K562 (cell line): Measurements from ENCODE around the gene SPAG4. TPM values are rescaled to one million over a fixed set of nuclear protein-coding genes. Genes with fewer than 3 reads are reported as not detected.

Source experiments
- BRCA1 ChIP-seq, 2 experiments: fragments of 450-650 bp in 1 of 2; sonication (generic) in 1 of 2; formaldehyde crosslinking in 1 of 2; IDR thresholded peaks; 2 replicates each; pipeline versions ENCODE4 v1.5.0 to v1.6.1; 2017 to 2020; ENCODE audit warnings: mild to moderate bottlenecking in 1 of 2, missing genetic modification reagents in 1 of 2
- CHD2 ChIP-seq: IDR thresholded peaks from 2 replicates; pipeline ENCODE4 v1.6.1; 2011; ENCODE audit warnings: low read depth, low read length
- CREM ChIP-seq: IDR thresholded peaks from 2 replicates; pipeline ENCODE4 v1.6.1; 2014; ENCODE audit warnings: antibody characterized with exemption, low read depth
- CSDE1 ChIP-seq, 2 experiments: fragments of 450-650 bp; IDR thresholded peaks; 2 replicates each; pipeline ENCODE4 v1.6.1; 2016; ENCODE audit warnings: mild to moderate bottlenecking in 1 of 2
- ESRRB ChIP-seq: fragments of 250-450 bp; sonication (Bioruptor Pico); IDR thresholded peaks from 2 replicates; pipeline ENCODE4 v1.5.0; 2020; ENCODE audit warnings: mild to moderate bottlenecking, moderate library complexity, borderline replicate concordance
- ETV5 ChIP-seq: sonication (generic); formaldehyde crosslinking; IDR thresholded peaks from 2 replicates; pipeline ENCODE4 v1.4.0; 2020; ENCODE audit warnings: low read depth, mild to moderate bottlenecking, missing genetic modification reagents
- HNRNPH1 ChIP-seq: fragments of 200-400 bp; formaldehyde crosslinking; optimal IDR thresholded peaks from 2 replicates; pipeline ENCODE3; 2017; ENCODE audit warnings: low read depth, mild to moderate bottlenecking, low read length, moderate library complexity
- KAT2B ChIP-seq: IDR thresholded peaks from one replicate; pipeline ENCODE4 v1.6.1; 2012; ENCODE audit warnings: low read depth, mild to moderate bottlenecking, control low read depth, inconsistent platforms, low read length, moderate library complexity
- NFIC ChIP-seq: fragments of 450-650 bp; IDR thresholded peaks from 2 replicates; pipeline ENCODE4 v1.6.1; 2017; ENCODE audit warnings: mild to moderate bottlenecking, inconsistent platforms
- NFRKB ChIP-seq: fragments of 450-650 bp; IDR thresholded peaks from 2 replicates; pipeline ENCODE4 v1.6.1; 2016; ENCODE audit warnings: low read depth
- SMAD2 ChIP-seq: fragments of 150-350 bp; IDR thresholded peaks from 2 replicates; pipeline ENCODE4 v1.6.1; 2014; ENCODE audit warnings: low read depth, mild to moderate bottlenecking, low read length
- SNIP1 ChIP-seq: fragments of 450-650 bp; IDR thresholded peaks from 2 replicates; pipeline ENCODE4 v1.7.1; 2017; ENCODE audit warnings: low read depth, mild to moderate bottlenecking
- TAF1 ChIP-seq: IDR thresholded peaks from 2 replicates; pipeline ENCODE4 v1.6.1; 2011; ENCODE audit warnings: mild to moderate bottlenecking, low read length, moderate library complexity; ENCODE audit not compliant: insufficient read depth, control insufficient read depth, severe bottlenecking; ENCODE audit errors: extremely low read depth
- ZBTB12 ChIP-seq: fragments of 250-450 bp; sonication (Bioruptor Pico); IDR thresholded peaks from 2 replicates; pipeline ENCODE4 v1.4.0; 2020
- ZNF12 ChIP-seq: sonication (generic); formaldehyde crosslinking; IDR thresholded peaks from 2 replicates; pipeline ENCODE4 v1.4.0; 2020; ENCODE audit warnings: mild to moderate bottlenecking, missing genetic modification reagents
- ZNF143 ChIP-seq: sonication (generic); formaldehyde crosslinking; IDR thresholded peaks from 2 replicates; pipeline ENCODE4 v1.9.0; 2022; ENCODE audit warnings: mild to moderate bottlenecking, missing genetic modification reagents
- ZNF445 ChIP-seq: fragments of 250-450 bp; sonication (Bioruptor Pico); IDR thresholded peaks from 2 replicates; pipeline ENCODE4 v1.4.0; 2020; ENCODE audit warnings: low read depth, mild to moderate bottlenecking, moderate library complexity
- ZNF583 ChIP-seq: fragments of 250-450 bp; sonication (Bioruptor Pico); IDR thresholded peaks from 2 replicates; pipeline ENCODE4 v1.4.0; 2020
- ZNF75A ChIP-seq: fragments of 450-650 bp; formaldehyde crosslinking; IDR thresholded peaks from 2 replicates; pipeline ENCODE4 v1.4.0; 2020; ENCODE audit warnings: mild to moderate bottlenecking
- ZNF830 ChIP-seq: fragments of 250-450 bp; sonication (Bioruptor Pico); IDR thresholded peaks from 2 replicates; pipeline ENCODE4 v1.5.0; 2021; ENCODE audit warnings: mild to moderate bottlenecking
- polyA plus RNA-seq, 8 experiments: library from polyadenylated mRNA; depleted of rRNA in 4 of 8; stranded (reverse) in 5 of 8; unstranded in 3 of 8; fragments of >200 nt; fragmentation: Nextera tagmentation in 2 of 8; fragmentation: Illumina TruSeq in 1 of 8; extraction: Ambion mirVana in 2 of 8; extraction: Trizol in 1 of 8; gene quantifications; 2 replicates each; pipeline versions ENCODE4 v1.2.1 to v1.2.3, GENCODE V29; 2011 to 2014; ENCODE audit warnings: inconsistent platforms in 1 of 8, missing spikeins in 1 of 8
- total RNA-seq, 7 experiments: library from RNA; depleted of rRNA in 6 of 7; stranded (reverse); fragments of >200 nt in 6 of 7; fragmentation: Illumina TruSeq in 2 of 7; extraction: Trizol in 2 of 7; gene quantifications; 2 replicates each; pipeline versions ENCODE4 v1.2.1 to v1.2.3, GENCODE V29; 2011 to 2021; ENCODE audit warnings: low replicate concordance in 1 of 7
- TF ChIP-seq, protein P1 (sequence below), 3 experiments: fragments of 200-800 bp in 1 of 3; sonication (Bioruptor generic) in 1 of 3; sonication (generic) in 1 of 3; formaldehyde crosslinking in 1 of 3; IDR thresholded peaks; 2 replicates each; pipeline versions ENCODE4 v1.6.1 to v1.8.0; 2016 to 2022; ENCODE audit warnings: mild to moderate bottlenecking in 2 of 3, missing compliant biosample characterization in 2 of 3, missing genetic modification characterization in 2 of 3, missing genetic modification reagents in 1 of 3
- TF ChIP-seq, protein P2 (sequence below): sonication (generic); formaldehyde crosslinking; IDR thresholded peaks from 2 replicates; pipeline ENCODE4 v1.8.1; 2022; ENCODE audit warnings: missing genetic modification reagents
- TF ChIP-seq, protein P3 (sequence below): sonication (generic); formaldehyde crosslinking; IDR thresholded peaks from 2 replicates; pipeline ENCODE4 v1.8.0; 2023; ENCODE audit warnings: mild to moderate bottlenecking, missing genetic modification reagents

Gene SPAG4
- total and polyA plus RNA-seq, 9 of the 15 experiments (the other 6 are each of a cell fraction or from before 2014, with no cell fraction given), result 1.6 to 11.4 (median 4.6) TPM

DNA sequence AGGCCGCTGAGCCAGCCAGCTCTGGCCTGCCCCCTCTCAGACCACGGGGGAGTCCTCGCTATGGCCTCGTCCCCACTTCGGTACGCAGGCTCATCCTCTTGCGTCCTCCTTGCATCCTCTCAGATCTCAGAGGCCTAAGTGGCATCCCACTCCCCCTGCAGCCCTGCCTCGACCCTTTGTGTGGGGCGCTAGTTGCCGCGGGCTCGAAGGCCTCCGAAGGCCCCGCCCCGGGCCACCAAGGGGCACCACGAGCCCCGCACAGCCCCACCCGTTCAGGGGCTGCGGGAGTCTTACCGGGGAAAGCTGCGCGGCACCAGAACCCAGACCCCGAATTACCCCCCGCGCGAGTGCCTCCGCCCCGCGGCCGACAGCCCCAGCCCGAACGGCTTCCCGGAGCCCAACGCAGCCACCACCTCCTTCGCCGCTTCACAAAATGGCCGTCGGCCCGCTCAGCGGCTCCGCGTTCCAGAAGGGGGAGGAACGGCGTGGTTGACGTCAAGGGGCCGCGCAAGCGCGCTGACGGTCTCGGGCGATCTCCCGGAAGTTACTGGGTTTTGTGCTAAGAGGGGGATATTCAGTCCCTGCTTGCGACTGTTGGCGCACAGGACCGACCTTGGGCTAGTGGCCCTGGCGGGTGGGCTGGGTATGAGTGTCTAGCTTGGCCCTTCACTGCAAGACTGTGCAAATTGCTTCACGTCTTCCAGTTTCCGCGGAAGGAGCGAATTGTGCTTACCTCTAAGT, 49.0 kb downstream of the SPAG4 start, which contains the start of the genes CPNE1 and RBM12 (continued):
- no peak for TF ChIP-seq ESRRB (CRISPR knock-in tag)
- TF ChIP-seq, protein P1, sequence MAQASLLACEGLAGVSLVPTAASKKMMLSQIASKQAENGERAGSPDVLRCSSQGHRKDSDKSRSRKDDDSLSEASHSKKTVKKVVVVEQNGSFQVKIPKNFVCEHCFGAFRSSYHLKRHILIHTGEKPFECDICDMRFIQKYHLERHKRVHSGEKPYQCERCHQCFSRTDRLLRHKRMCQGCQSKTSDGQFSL (CRISPR knock-in tag; IDR thresholded peaks at IDR 0.05), result peak; percentile 51; the same call in 1 of the 2 replicates
- TF ChIP-seq, protein P1 (tag; IDR thresholded peaks at IDR 0.05), result no peak
- no peak for TF ChIP-seq SNIP1
- peak; percentile 65 for TF ChIP-seq KAT2B
- TF ChIP-seq, protein P2, sequence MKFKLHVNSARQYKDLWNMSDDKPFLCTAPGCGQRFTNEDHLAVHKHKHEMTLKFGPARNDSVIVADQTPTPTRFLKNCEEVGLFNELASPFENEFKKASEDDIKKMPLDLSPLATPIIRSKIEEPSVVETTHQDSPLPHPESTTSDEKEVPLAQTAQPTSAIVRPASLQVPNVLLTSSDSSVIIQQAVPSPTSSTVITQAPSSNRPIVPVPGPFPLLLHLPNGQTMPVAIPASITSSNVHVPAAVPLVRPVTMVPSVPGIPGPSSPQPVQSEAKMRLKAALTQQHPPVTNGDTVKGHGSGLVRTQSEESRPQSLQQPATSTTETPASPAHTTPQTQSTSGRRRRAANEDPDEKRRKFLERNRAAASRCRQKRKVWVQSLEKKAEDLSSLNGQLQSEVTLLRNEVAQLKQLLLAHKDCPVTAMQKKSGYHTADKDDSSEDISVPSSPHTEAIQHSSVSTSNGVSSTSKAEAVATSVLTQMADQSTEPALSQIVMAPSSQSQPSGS, result no peak; the same call in 1 of the 2 replicates
- peak; percentile 79; the same call in 1 of the 2 replicates for TF ChIP-seq ZNF12
- TF ChIP-seq ZBTB12, result peak; percentile 80
- no peak for TF ChIP-seq CHD2
- peak; percentile 97 for TF ChIP-seq NFRKB
- TF ChIP-seq, protein P3, sequence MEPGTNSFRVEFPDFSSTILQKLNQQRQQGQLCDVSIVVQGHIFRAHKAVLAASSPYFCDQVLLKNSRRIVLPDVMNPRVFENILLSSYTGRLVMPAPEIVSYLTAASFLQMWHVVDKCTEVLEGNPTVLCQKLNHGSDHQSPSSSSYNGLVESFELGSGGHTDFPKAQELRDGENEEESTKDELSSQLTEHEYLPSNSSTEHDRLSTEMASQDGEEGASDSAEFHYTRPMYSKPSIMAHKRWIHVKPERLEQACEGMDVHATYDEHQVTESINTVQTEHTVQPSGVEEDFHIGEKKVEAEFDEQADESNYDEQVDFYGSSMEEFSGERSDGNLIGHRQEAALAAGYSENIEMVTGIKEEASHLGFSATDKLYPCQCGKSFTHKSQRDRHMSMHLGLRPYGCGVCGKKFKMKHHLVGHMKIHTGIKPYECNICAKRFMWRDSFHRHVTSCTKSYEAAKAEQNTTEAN (CRISPR knock-in tag), result peak; percentile 28; the same call in 1 of the 2 replicates
- TF ChIP-seq ZNF583 (CRISPR knock-in tag), result no peak
- TF ChIP-seq ZNF445, result no peak
- TF ChIP-seq CSDE1 (IDR thresholded peaks at IDR 0.05), result no peak
- peak; percentile 97 for TF ChIP-seq TAF1
- peak; percentile 44; the same call in 1 of the 2 replicates for TF ChIP-seq NFIC
- TF ChIP-seq ZNF143, result no peak
- TF ChIP-seq ZNF830 (CRISPR knock-in tag), result no peak
- no peak for TF ChIP-seq ZNF75A
- TF ChIP-seq CREM, result peak; percentile 91
- TF ChIP-seq BRCA1 (IDR thresholded peaks at IDR 0.05), result no peak
- no peak for TF ChIP-seq BRCA1 (CRISPR knock-in tag; IDR thresholded peaks at IDR 0.05)
- TF ChIP-seq ETV5 (CRISPR knock-in tag), result peak; percentile 30
- no peak for TF ChIP-seq SMAD2
- TF ChIP-seq HNRNPH1, result no peak
